ENCODE results near the gene CCDC68.

- TF ChIP-seq CTCF (IDR thresholded peaks at IDR 0.05; ENCODE audit: control extremely low read depth in 1 of 3, insufficient read depth in 1 of 3, low read depth in 1 of 3, low read length in 3 of 3) (no peak), TEAD4 (IDR thresholded peaks at IDR 0.05; ENCODE audit: low read depth, low read length) (no peak), POLR2AphosphoS5 (IDR thresholded peaks at IDR 0.05; ENCODE audit: low read depth, low read length) (no peak), MAFK (IDR thresholded peaks at IDR 0.05; ENCODE audit: low read depth, low read length) (no peak), EP300 (IDR thresholded peaks at IDR 0.05; ENCODE audit: borderline replicate concordance in 1 of 2, low read depth in 2 of 2, low read length in 2 of 2) (no peak), EZH2 (IDR thresholded peaks at IDR 0.05; ENCODE audit: low read depth, low read length, severe bottlenecking) (no peak), SIRT6 (IDR thresholded peaks at IDR 0.05; ENCODE audit: low read length) (no peak), KDM1A (IDR thresholded peaks at IDR 0.05; ENCODE audit: borderline replicate concordance, low read length) (no peak), TAF1 (IDR thresholded peaks at IDR 0.05; ENCODE audit: low read depth, low read length) (no peak), SRF (IDR thresholded peaks at IDR 0.05; ENCODE audit: low read depth, low read length) (no peak), NRF1 (IDR thresholded peaks at IDR 0.05; ENCODE audit: low read depth, low read length) (no peak)
Observed at GRCh38 chr18:54999016-54999415, 39.8 kb upstream of the CCDC68 start.

Data from H1 (cell line).